Keratinocyte (primary cell): ENCODE results near the gene FBXL17. TPM values are rescaled to one million over a fixed set of nuclear protein-coding genes. Genes with fewer than 3 reads are reported as not detected.

Source experiments
- DNase-seq: peaks from one replicate; pipeline ENCODE4 v3.0.0-alpha.2; 2011; ENCODE audit warnings: low read depth, missing footprints, low spot score
- FAIRE-seq: peaks from 2 replicates; lab custom pipeline; 2011; peaks lifted over from hg19 to GRCh38; lab: Jason Lieb, UNC
- H2AFZ ChIP-seq: 2 replicates; pipeline ENCODE4 v1.6.0; 2012; ENCODE audit warnings: low read length, control low read depth, inconsistent platforms; ENCODE audit not compliant: control insufficient read depth
- H3K27ac ChIP-seq: 2 replicates; pipeline ENCODE4 v1.5.1; 2011; ENCODE audit warnings: low read length; ENCODE audit not compliant: control insufficient read depth, insufficient read depth
- H3K27me3 ChIP-seq: 3 replicates; pipeline ENCODE4 v1.6.0; 2011; ENCODE audit warnings: low read length; ENCODE audit not compliant: control insufficient read depth, insufficient read depth; ENCODE audit errors: extremely low read depth
- H3K36me3 ChIP-seq, 2 experiments: 2 replicates in 1 of 2; 3 replicates in 1 of 2; pipeline ENCODE4 v1.5.1; 2011; ENCODE audit warnings: low read length in 2 of 2, mild to moderate bottlenecking in 1 of 2; ENCODE audit not compliant: control insufficient read depth in 2 of 2, insufficient read depth in 2 of 2; ENCODE audit errors: extremely low read depth in 1 of 2
- H3K4me1 ChIP-seq: 3 replicates; pipeline ENCODE4 v1.5.1; 2011; ENCODE audit warnings: low read length; ENCODE audit not compliant: control insufficient read depth, insufficient read depth; ENCODE audit errors: extremely low read depth
- H3K4me2 ChIP-seq: 3 replicates; pipeline ENCODE4 v1.6.0; 2011; ENCODE audit warnings: low read depth, low read length; ENCODE audit not compliant: control insufficient read depth, insufficient read depth; ENCODE audit errors: extremely low read depth
- H3K4me3 ChIP-seq, 3 experiments: fragments of 200-600 bp in 1 of 3; sonication (generic) in 1 of 3; 2 replicates in 2 of 3; 3 replicates in 1 of 3; pipeline ENCODE4 v1.5.1; 2011 to 2016; ENCODE audit warnings: low read length in 3 of 3, mild to moderate bottlenecking in 3 of 3, control low read depth in 2 of 3, inconsistent platforms in 1 of 3, low read depth in 1 of 3, mixed read lengths in 1 of 3, mixed run types in 1 of 3, moderate library complexity in 1 of 3; ENCODE audit not compliant: control insufficient read depth in 2 of 3, insufficient read depth in 2 of 3; ENCODE audit errors: extremely low read depth in 1 of 3
- H3K79me2 ChIP-seq: 2 replicates; pipeline ENCODE4 v1.6.0; 2012; ENCODE audit warnings: low read length; ENCODE audit not compliant: control insufficient read depth, insufficient read depth
- H3K9ac ChIP-seq: 3 replicates; pipeline ENCODE4 v1.6.0; 2011; ENCODE audit warnings: low read length; ENCODE audit not compliant: control insufficient read depth, insufficient read depth; ENCODE audit errors: extremely low read depth
- H3K9me1 ChIP-seq: 3 replicates; pipeline ENCODE4 v1.6.0; 2011; ENCODE audit warnings: low read length; ENCODE audit not compliant: control insufficient read depth, insufficient read depth; ENCODE audit errors: extremely low read depth
- H3K9me3 ChIP-seq: 2 replicates; pipeline ENCODE4 v1.5.1; 2012; ENCODE audit warnings: low read depth, low read length; ENCODE audit not compliant: control insufficient read depth
- H4K20me1 ChIP-seq: 3 replicates; pipeline ENCODE4 v1.6.0; 2011; ENCODE audit warnings: low read length; ENCODE audit not compliant: control insufficient read depth, insufficient read depth; ENCODE audit errors: extremely low read depth
- CTCF ChIP-seq, 3 experiments: IDR thresholded peaks in 1 of 3; conservative IDR thresholded peaks in 1 of 3; optimal IDR thresholded peaks in 1 of 3; 2 replicates in 2 of 3; 3 replicates in 1 of 3; pipeline versions ENCODE3 to v1.5.1; 2011; ENCODE audit warnings: low read length in 3 of 3, mild to moderate bottlenecking in 3 of 3, moderate library complexity in 2 of 3, control low read depth in 1 of 3, inconsistent platforms in 1 of 3; ENCODE audit not compliant: insufficient read depth in 2 of 3; ENCODE audit errors: extremely low read depth in 1 of 3
- EZH2 ChIP-seq: IDR thresholded peaks from one replicate; pipeline ENCODE4 v1.6.1; 2012; ENCODE audit warnings: inconsistent platforms, mild to moderate bottlenecking, low read length, moderate library complexity
- dilution Hi-C: fragments of 300-500 bp; cut with MboI; formaldehyde crosslinking; loops from one replicate; pipeline ENCODE4 v1.7.0; 2020; ENCODE audit warnings: low sequenced_read_pairs; ENCODE audit not compliant: extremely low pct_ligation_motif_present
- polyA plus RNA-seq, 5 experiments: library from polyadenylated mRNA; depleted of rRNA in 3 of 5; stranded (reverse) in 3 of 5; stranded (forward) in 1 of 5; unstranded in 1 of 5; fragments of >200 nt; gene quantifications; 1 replicate in 1 of 5; 2 replicates in 3 of 5; 3 replicates in 1 of 5; pipeline versions ENCODE4 v1.2.1 to v1.2.3, GENCODE V29; 2011 to 2012; ENCODE audit warnings: missing spikeins in 2 of 5, low read depth in 1 of 5, low replicate concordance in 1 of 5

The FBXL17 gene
- polyA plus RNA-seq, 1 donor (not counting 4 experiments of a cell fraction or from before 2014, with no cell fraction given), result 5.7 TPM

- Histone ChIP-seq H3K4me2 (no peak overlapping the region), H4K20me1 (no peaks in the 10 kb centered on the region), H3K9me1 (no peaks in the 10 kb centered on the region), H3K36me3 (no peaks in the 10 kb centered on the region), H3K27ac (no peak overlapping the region), H3K4me1 (no peaks in the 10 kb centered on the region), H3K79me2 (no peaks in the 10 kb centered on the region), H2AFZ (no peak overlapping the region), H3K4me3 (no peak overlapping the region), H3K27me3 (no peaks in the 10 kb centered on the region), H3K9ac (no peak overlapping the region), H3K9me3 (no peaks in the 10 kb centered on the region)
- TF ChIP-seq CTCF (optimal IDR thresholded peaks at IDR 0.05 in 1 of 3, IDR thresholded peaks at IDR 0.05 in 1 of 3, conservative IDR thresholded peaks at IDR 0.05 in 1 of 3; ENCODE audit: extremely low read depth in 1 of 3, insufficient read depth in 2 of 3, low read length in 3 of 3) (no peak), EZH2 (no peak)
- dilution Hi-C loops, result no loop called here
- no peak for FAIRE-seq
- no peak for DNase-seq
Observed at GRCh38 chr5:107966201-107966600, 415.7 kb downstream of the FBXL17 start.

- Histone ChIP-seq H3K9me3 (no peaks in the 10 kb centered on the region), H3K9me1 (no peaks in the 10 kb centered on the region), H3K4me3 (no peak overlapping the region), H3K36me3 (no peaks in the 10 kb centered on the region), H3K4me1 (no peaks in the 10 kb centered on the region), H3K4me2 (no peak overlapping the region), H3K79me2 (no peaks in the 10 kb centered on the region), H2AFZ (no peak overlapping the region), H4K20me1 (no peaks in the 10 kb centered on the region), H3K27me3 (no peaks in the 10 kb centered on the region), H3K27ac (no peak overlapping the region), H3K9ac (no peak overlapping the region)
- no peak for TF ChIP-seq EZH2
- TF ChIP-seq CTCF (optimal IDR thresholded peaks at IDR 0.05 in 1 of 3, IDR thresholded peaks at IDR 0.05 in 1 of 3, conservative IDR thresholded peaks at IDR 0.05 in 1 of 3; ENCODE audit: extremely low read depth in 1 of 3, insufficient read depth in 2 of 3, low read length in 3 of 3), result no peak
- no peak for FAIRE-seq
- no peak for DNase-seq
- dilution Hi-C loops, result no loop called here
Observed at GRCh38 chr5:107964722-107965121, 417.2 kb downstream of the FBXL17 start.
